HUES48 (cell line): ENCODE measurements around the gene DNASE1.

Source experiments
- H3K27ac ChIP-seq: one replicate; pipeline ENCODE4 v1.7.0; 2013; ENCODE audit warnings: low read depth, low read length, inconsistent platforms
- H3K27me3 ChIP-seq: 2 replicates; pipeline ENCODE4 v1.6.1; 2013; ENCODE audit warnings: mild to moderate bottlenecking, low read length; ENCODE audit not compliant: control insufficient read depth, insufficient read depth
- H3K36me3 ChIP-seq: 2 replicates; pipeline ENCODE4 v1.6.1; 2013; ENCODE audit warnings: low read length; ENCODE audit not compliant: control insufficient read depth, insufficient read depth
- H3K4me1 ChIP-seq: 2 replicates; pipeline ENCODE4 v1.6.1; 2013; ENCODE audit warnings: mild to moderate bottlenecking, low read length; ENCODE audit not compliant: control insufficient read depth, insufficient read depth
- H3K4me3 ChIP-seq: 2 replicates; pipeline ENCODE4 v1.5.1; 2013; ENCODE audit warnings: mild to moderate bottlenecking, low read depth, low read length
- H3K9ac ChIP-seq: 2 replicates; pipeline ENCODE4 v1.6.1; 2013; ENCODE audit warnings: mild to moderate bottlenecking, low read depth, low read length, moderate library complexity
- H3K9me3 ChIP-seq: 2 replicates; pipeline ENCODE4 v1.6.1; 2013; ENCODE audit warnings: low read length; ENCODE audit not compliant: control insufficient read depth, insufficient read depth

The DNASE1 gene

DNA sequence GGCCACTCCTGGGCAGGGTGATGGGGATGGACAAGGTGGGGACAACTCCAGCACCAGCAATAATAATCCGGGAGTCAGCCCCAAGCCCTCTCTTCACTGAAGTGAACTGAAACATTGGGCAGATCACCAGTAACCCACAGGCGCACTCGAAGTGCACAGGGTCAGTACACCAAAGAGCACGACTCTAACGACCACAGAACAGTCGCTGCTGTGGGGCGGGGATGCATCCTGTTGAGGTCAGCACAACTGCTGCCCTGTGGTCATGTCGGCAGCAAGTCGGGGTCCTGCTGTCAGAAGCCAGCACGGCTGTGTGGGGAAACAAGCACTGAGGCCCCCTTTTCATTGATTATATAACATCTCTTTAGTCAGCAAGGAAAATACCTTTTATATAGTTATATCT is 14.6 kb downstream of the DNASE1 start:
- no peaks in the 10 kb centered on the region for H3K4me1 ChIP-seq
- no peaks in the 10 kb centered on the region for H3K9me3 ChIP-seq
- H3K27me3 ChIP-seq: no peaks in the 10 kb centered on the region
- H3K4me3 ChIP-seq: no peak overlapping the region
- H3K36me3 ChIP-seq: peaks cover 76% of the 10 kb centered on the region
- no peak overlapping the region for H3K27ac ChIP-seq
- H3K9ac ChIP-seq: no peak overlapping the region

DNA sequence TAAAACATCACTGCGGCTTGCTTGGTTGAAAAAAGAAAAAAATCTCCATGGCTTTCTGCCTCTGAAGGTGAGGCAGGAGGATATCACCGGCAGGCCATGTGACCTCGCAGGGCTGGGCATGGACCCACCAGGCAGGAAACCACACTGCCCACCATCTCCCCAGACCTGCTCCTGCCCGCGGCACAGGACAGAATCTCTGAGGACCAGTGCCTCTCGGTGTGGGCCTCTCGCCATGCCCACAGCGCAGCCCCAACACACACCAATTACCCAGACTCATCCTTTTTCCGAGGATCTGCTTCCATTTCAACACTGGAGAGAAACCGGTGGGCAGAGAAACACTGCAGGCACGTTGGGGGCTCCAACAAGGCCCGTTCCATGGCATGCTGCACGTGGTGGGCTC is 16.2 kb downstream of the DNASE1 start:
- no peaks in the 10 kb centered on the region for H3K9me3 ChIP-seq
- no peaks in the 10 kb centered on the region for H3K27me3 ChIP-seq
- H3K9ac ChIP-seq: no peak overlapping the region
- no peak overlapping the region for H3K4me3 ChIP-seq
- H3K4me1 ChIP-seq: no peaks in the 10 kb centered on the region
- no peak overlapping the region for H3K27ac ChIP-seq
- peaks cover 76% of the 10 kb centered on the region for H3K36me3 ChIP-seq

DNA sequence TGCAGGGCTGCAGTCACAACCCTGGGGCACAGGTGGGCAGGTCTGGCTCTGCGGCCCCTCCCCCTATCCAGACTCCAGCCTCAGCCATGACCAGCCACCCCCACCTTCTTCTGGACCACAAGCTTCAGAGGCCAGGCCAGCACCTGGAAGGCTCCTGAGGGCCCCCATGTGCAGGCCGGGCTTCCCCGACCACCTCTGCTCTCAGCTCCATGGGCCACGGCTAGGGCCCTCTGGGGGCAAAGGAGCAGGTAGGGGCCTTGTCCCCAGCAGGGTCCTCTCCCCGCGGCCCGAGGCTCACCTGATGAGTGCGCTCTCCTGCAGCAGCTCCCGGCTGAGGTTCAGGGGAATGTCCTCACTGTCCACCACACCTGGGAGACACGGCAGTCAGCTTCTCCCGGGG is 16.9 kb downstream of the DNASE1 start:
- H3K9me3 ChIP-seq: no peaks in the 10 kb centered on the region
- H3K27ac ChIP-seq: no peak overlapping the region
- peaks cover 76% of the 10 kb centered on the region for H3K36me3 ChIP-seq
- no peak overlapping the region for H3K4me3 ChIP-seq
- no peaks in the 10 kb centered on the region for H3K27me3 ChIP-seq
- no peaks in the 10 kb centered on the region for H3K4me1 ChIP-seq
- H3K9ac ChIP-seq: no peak overlapping the region

GRCh38 chr16:3672571-3673041 is 18.1 kb downstream of the DNASE1 start:
- H3K36me3 ChIP-seq: peaks cover 78% of the 10 kb centered on the region
- no peak overlapping the region for H3K27ac ChIP-seq
- no peaks in the 10 kb centered on the region for H3K9me3 ChIP-seq

DNA sequence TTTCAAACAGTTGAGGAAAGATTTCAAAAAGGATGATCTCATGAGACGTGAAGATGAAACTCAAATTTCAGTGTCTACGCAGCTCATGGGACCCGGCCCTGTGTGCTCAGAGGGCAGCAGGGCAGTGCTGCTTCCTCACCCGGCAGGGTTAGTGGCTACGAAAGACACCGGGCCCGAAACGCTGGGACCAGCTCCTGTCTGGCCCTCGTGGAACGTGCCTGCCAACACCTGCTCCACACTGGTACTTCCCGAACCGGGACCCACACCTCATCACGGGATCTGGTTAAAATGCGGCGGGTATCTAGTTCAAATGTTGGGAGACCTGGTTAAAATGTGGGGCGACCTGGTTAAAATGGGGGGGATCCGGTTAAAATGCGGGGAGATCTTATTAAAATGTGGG is 18.7 kb downstream of the DNASE1 start:
- H3K4me3 ChIP-seq: no peak overlapping the region
- H3K27ac ChIP-seq: no peak overlapping the region
- H3K36me3 ChIP-seq: peaks cover 84% of the 10 kb centered on the region
- H3K4me1 ChIP-seq: no peaks in the 10 kb centered on the region
- no peak overlapping the region for H3K9ac ChIP-seq
- H3K9me3 ChIP-seq: no peaks in the 10 kb centered on the region
- no peaks in the 10 kb centered on the region for H3K27me3 ChIP-seq

More at GRCh38 chr16:3672571-3673041, 18.1 kb downstream of the DNASE1 start:
- Histone ChIP-seq H3K27me3 (no peaks in the 10 kb centered on the region), H3K4me3 (no peak overlapping the region), H3K9ac (no peak overlapping the region), H3K4me1 (no peaks in the 10 kb centered on the region)

DNA sequence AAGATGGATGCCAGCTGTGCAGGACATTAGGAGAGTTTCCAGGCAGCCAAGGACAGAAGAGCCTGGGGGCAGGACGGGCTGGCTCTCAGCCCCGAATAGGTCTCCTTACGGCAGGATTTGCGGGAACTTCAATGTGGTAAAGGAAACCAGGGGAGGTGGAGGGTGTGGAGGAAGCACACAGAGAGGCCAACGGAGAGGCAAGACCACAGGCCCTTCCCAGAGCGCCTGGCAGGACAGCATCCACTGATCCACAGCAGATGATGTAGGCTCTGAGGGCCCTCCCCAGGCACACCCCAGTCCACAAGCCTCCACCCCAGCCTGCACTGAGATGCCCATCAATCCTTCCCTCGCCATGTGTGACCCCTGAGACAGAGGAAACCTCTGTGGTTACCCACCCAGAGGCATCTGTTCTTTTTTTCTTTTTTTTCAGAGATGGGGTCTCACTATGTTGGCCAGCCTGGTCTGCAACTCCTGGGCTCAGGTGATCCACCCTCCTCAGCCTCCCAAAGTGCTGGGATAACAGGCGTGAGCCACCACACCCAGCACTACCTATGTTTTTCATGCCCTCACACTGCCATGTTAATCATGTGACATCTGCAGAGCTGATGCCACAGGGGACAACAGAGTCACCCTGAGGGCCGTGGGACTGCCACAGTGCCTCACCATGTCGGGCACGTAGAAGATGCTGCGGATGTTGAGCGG is 19.3 kb downstream of the DNASE1 start:
- peaks cover 84% of the 10 kb centered on the region for H3K36me3 ChIP-seq
- H3K27ac ChIP-seq: no peak overlapping the region
- H3K4me3 ChIP-seq: no peak overlapping the region
- H3K9ac ChIP-seq: no peak overlapping the region
- H3K27me3 ChIP-seq: no peaks in the 10 kb centered on the region
- H3K9me3 ChIP-seq: no peaks in the 10 kb centered on the region
- H3K4me1 ChIP-seq: no peaks in the 10 kb centered on the region

GRCh38 chr16:3674513-3675295 is 20.2 kb downstream of the DNASE1 start:
- H3K9me3 ChIP-seq: no peaks in the 10 kb centered on the region
- H3K4me3 ChIP-seq: no peak overlapping the region
- H3K27ac ChIP-seq: no peak overlapping the region
- peaks cover 88% of the 10 kb centered on the region for H3K36me3 ChIP-seq
- H3K9ac ChIP-seq: no peak overlapping the region
- no peaks in the 10 kb centered on the region for H3K27me3 ChIP-seq
- H3K4me1 ChIP-seq: no peaks in the 10 kb centered on the region

DNA sequence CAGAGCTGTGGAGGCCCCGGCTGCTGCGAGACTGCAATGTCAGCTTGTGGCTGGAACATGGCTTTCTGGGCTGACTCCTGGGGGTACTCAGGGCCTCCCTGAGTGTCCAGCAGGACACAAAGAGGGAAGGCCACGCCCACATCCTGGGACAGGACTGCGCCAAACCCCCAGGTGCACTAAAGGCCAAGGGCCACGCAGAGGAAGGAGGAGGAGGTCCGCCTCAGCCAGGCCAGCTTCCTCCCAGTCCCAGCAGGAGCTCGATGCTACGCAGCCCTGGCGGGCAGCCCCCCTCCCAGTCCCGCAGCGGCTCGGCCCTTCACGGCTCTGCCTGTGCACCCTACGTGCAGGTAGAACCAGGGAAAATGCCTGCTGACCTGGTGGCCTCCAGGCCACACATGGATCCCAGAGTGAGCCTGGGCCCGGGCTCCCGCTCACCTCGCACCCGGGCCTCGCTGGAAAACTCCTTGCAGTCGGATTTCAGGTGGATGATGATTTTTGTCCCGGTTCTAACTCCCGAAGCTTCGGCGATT is 21.2 kb downstream of the DNASE1 start:
- Histone ChIP-seq H3K36me3 (peaks cover 94% of the 10 kb centered on the region), H3K27me3 (no peaks in the 10 kb centered on the region), H3K27ac (no peak overlapping the region), H3K4me1 (no peaks in the 10 kb centered on the region), H3K4me3 (no peak overlapping the region), H3K9ac (no peak overlapping the region), H3K9me3 (no peaks in the 10 kb centered on the region)

DNA sequence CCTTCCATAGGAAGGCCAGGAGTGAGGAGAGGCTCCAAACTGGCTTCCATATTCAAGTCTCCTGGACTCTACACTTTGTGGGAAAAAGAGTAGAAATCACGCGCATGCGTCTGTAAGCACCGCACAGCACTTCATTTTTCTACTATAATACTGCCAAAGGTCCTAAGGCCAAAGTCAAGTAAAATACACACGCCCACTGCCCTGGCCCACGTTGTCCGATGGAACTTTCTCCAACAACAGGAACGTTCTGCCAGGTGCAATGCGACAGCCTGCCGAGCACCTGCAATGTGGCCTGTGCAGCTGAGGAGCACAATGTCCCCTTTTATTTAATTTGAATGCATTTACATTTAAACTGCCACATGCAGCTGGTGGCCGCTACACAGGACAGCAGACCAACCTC is 23.5 kb downstream of the DNASE1 start:
- no peaks in the 10 kb centered on the region for H3K27me3 ChIP-seq
- no peak overlapping the region for H3K4me3 ChIP-seq
- H3K9me3 ChIP-seq: no peaks in the 10 kb centered on the region
- no peak overlapping the region for H3K27ac ChIP-seq
- no peak overlapping the region for H3K9ac ChIP-seq
- peaks cover 95% of the 10 kb centered on the region for H3K36me3 ChIP-seq
- no peaks in the 10 kb centered on the region for H3K4me1 ChIP-seq

- no peaks in the 10 kb centered on the region for H3K9me3 ChIP-seq
- no peak overlapping the region for H3K9ac ChIP-seq
- H3K27ac ChIP-seq: no peak overlapping the region
- peaks cover 88% of the 10 kb centered on the region for H3K36me3 ChIP-seq
- no peaks in the 10 kb centered on the region for H3K27me3 ChIP-seq
- no peaks in the 10 kb centered on the region for H3K4me1 ChIP-seq
- H3K4me3 ChIP-seq: no peak overlapping the region
Observed at GRCh38 chr16:3681206-3681605, 26.7 kb downstream of the DNASE1 start.

DNA sequence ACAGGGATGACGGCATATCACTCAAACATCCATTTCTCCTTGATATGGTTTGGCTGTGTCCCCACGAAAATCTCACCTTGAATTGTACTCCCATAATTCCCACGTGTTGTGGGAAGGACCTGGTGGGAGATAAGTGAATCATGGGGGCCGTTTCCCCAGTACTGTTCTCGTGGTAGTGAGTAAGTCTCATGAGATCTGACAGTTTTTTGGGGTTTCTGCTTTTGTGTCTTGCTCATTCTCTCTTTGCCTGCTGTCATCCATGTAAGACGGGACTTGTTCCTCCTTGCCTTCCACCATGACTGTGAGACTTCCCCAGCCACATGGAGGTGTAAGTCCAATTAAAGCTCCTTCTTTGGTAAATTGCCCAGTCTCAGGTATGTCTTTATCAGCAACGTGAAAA is 32.5 kb downstream of the DNASE1 start:
- H3K27me3 ChIP-seq: no peaks in the 10 kb centered on the region
- no peak overlapping the region for H3K4me3 ChIP-seq
- H3K36me3 ChIP-seq: peaks cover 72% of the 10 kb centered on the region
- no peaks in the 10 kb centered on the region for H3K9me3 ChIP-seq
- H3K27ac ChIP-seq: no peak overlapping the region
- no peaks in the 10 kb centered on the region; the same call in 1 of the 2 replicates for H3K4me1 ChIP-seq
- no peak overlapping the region for H3K9ac ChIP-seq
